SK-N-SH (cell line): ENCODE data around the gene GADD45B. TPM values are rescaled to one million over a fixed set of nuclear protein-coding genes. Genes with fewer than 3 reads are reported as not detected.

Experiments
- CTCF ChIA-PET: fragments of 300-600, 350-600 bp; formaldehyde crosslinking; extraction: SDS; loops from one replicate; lab custom pipeline; 2021; lab: Yijun Ruan, JAX
- POLR2A ChIA-PET: fragments of 350-600 bp; sonication (Branson Sonifier 250); formaldehyde crosslinking; extraction: SDS; loops from one replicate; lab custom pipeline; 2020; ENCODE audit warnings: antibody characterized with exemption, inconsistent platforms; lab: Yijun Ruan, JAX
- DNase-seq: peaks from one replicate; pipeline ENCODE4 v3.0.0; 2012
- H2AFZ ChIP-seq: fragments of 200-600 bp; sonication (generic); 2 replicates; pipeline ENCODE4 v1.8.1; 2016; ENCODE audit warnings: antibody characterized with exemption, mild to moderate bottlenecking, low read depth
- H3F3A ChIP-seq: fragments of 200-600 bp; sonication (generic); replicated peaks from 2 replicates; pipeline ENCODE3; 2016; ENCODE audit warnings: antibody characterized with exemption, mild to moderate bottlenecking; ENCODE audit not compliant: insufficient read depth
- H3K27ac ChIP-seq, 2 experiments: fragments of 200-500 bp in 1 of 2; fragments of 200-600 bp in 1 of 2; sonication (Bioruptor generic) in 1 of 2; sonication (generic), shearing (Covaris generic) in 1 of 2; 2 replicates each; pipeline versions ENCODE4 v1.5.1 to v1.6.1; 2014 to 2016; ENCODE audit warnings: low read depth in 2 of 2, inconsistent platforms in 1 of 2, low read length in 1 of 2, mild to moderate bottlenecking in 1 of 2, mixed read lengths in 1 of 2
- H3K27me3 ChIP-seq: fragments of 200-600 bp; sonication (generic), shearing (Covaris generic); 2 replicates; pipeline ENCODE4 v1.6.1; 2016; ENCODE audit warnings: mixed run types; ENCODE audit not compliant: insufficient read depth
- H3K36me3 ChIP-seq, 2 experiments: fragments of 200-500 bp in 1 of 2; fragments of 200-600 bp in 1 of 2; sonication (Bioruptor generic) in 1 of 2; sonication (generic) in 1 of 2; replicated peaks in 1 of 2; 2 replicates each; pipeline versions ENCODE3 to v1.5.1; 2014 to 2016; ENCODE audit warnings: low read length in 1 of 2, mild to moderate bottlenecking in 1 of 2; ENCODE audit not compliant: insufficient read depth in 2 of 2, control insufficient read depth in 1 of 2
- H3K4me1 ChIP-seq, 2 experiments: fragments of 200-500 bp in 1 of 2; fragments of 200-600 bp in 1 of 2; sonication (Bioruptor generic) in 1 of 2; sonication (generic), shearing (Covaris generic) in 1 of 2; 2 replicates each; pipeline versions ENCODE4 v1.5.1 to v1.6.1; 2014 to 2016; ENCODE audit warnings: low read depth in 1 of 2, low read length in 1 of 2, mixed run types in 1 of 2; ENCODE audit not compliant: insufficient read depth in 2 of 2, control insufficient read depth in 1 of 2
- H3K4me2 ChIP-seq: fragments of 200-600 bp; sonication (generic), shearing (Covaris generic); 2 replicates; pipeline ENCODE4 v1.6.1; 2017; ENCODE audit warnings: mixed run types
- H3K4me3 ChIP-seq, 2 experiments: fragments of 200-500 bp in 1 of 2; fragments of 200-600 bp in 1 of 2; sonication (Bioruptor generic) in 1 of 2; sonication (generic), shearing (Covaris generic) in 1 of 2; 2 replicates each; pipeline versions ENCODE4 v1.5.1 to v1.8.1; 2014 to 2016; ENCODE audit warnings: low read depth in 2 of 2, inconsistent platforms in 1 of 2, low read length in 1 of 2, mild to moderate bottlenecking in 1 of 2, mixed read lengths in 1 of 2, moderate library complexity in 1 of 2
- H3K79me2 ChIP-seq: fragments of 200-600 bp; sonication (generic); 2 replicates; pipeline ENCODE4 v1.8.1; 2017; ENCODE audit warnings: mild to moderate bottlenecking; ENCODE audit not compliant: insufficient read depth
- H3K9ac ChIP-seq: fragments of 200-600 bp; sonication (generic); 2 replicates; pipeline ENCODE4 v1.6.1; 2017; ENCODE audit warnings: mixed run types
- H3K9me2 ChIP-seq: fragments of 200-600 bp; sonication (generic); 2 replicates; pipeline ENCODE4 v1.6.1; 2017; ENCODE audit warnings: mixed run types
- H3K9me3 ChIP-seq: fragments of 200-600 bp; sonication (generic); 2 replicates; pipeline ENCODE4 v1.6.1; 2017; ENCODE audit warnings: mixed run types, mild to moderate bottlenecking, moderate library complexity
- H4K20me1 ChIP-seq: fragments of 200-600 bp; sonication (generic); 2 replicates; pipeline ENCODE4 v1.6.1; 2017; ENCODE audit warnings: mild to moderate bottlenecking, mixed run types; ENCODE audit not compliant: insufficient read depth
- CHD2 ChIP-seq: fragments of 150-350 bp; IDR thresholded peaks from 2 replicates; pipeline ENCODE4 v1.6.1; 2018; ENCODE audit warnings: low read length; ENCODE audit not compliant: partially characterized antibody
- EZH2phosphoT487 ChIP-seq: fragments of 200-600 bp; sonication (generic); IDR thresholded peaks from 2 replicates; pipeline ENCODE4 v1.6.1; 2017; ENCODE audit warnings: low read depth, mixed run types, mild to moderate bottlenecking, antibody characterized with exemption, moderate library complexity, borderline replicate concordance
- FOSL2 ChIP-seq: IDR thresholded peaks from 2 replicates; pipeline ENCODE4 v1.4.0; 2012; ENCODE audit warnings: low read depth, mild to moderate bottlenecking, moderate library complexity, borderline replicate concordance
- FOXM1 ChIP-seq: IDR thresholded peaks from 2 replicates; pipeline ENCODE4 v1.4.0; 2012; ENCODE audit warnings: low read depth, mild to moderate bottlenecking
- GATA2 ChIP-seq: sonication (generic); formaldehyde crosslinking; IDR thresholded peaks from 2 replicates; pipeline ENCODE4 v1.5.0; 2020; ENCODE audit warnings: mild to moderate bottlenecking, missing genetic modification reagents
- JUND ChIP-seq: IDR thresholded peaks from 2 replicates; pipeline ENCODE4 v1.4.0; 2012
- MEF2A ChIP-seq: IDR thresholded peaks from 2 replicates; pipeline ENCODE4 v1.4.0; 2012; ENCODE audit warnings: low read depth, borderline replicate concordance
- NFIC ChIP-seq: IDR thresholded peaks from 2 replicates; pipeline ENCODE4 v1.4.0; 2012; ENCODE audit warnings: borderline replicate concordance
- POLR2AphosphoS5 ChIP-seq: IDR thresholded peaks from 2 replicates; pipeline ENCODE4 v1.6.1; 2012; ENCODE audit warnings: low read depth, low read length
- RFX5 ChIP-seq: IDR thresholded peaks from 2 replicates; pipeline ENCODE4 v1.6.1; 2012; ENCODE audit warnings: mild to moderate bottlenecking, improper control_type of control experiment, low read length
- RXRA ChIP-seq: IDR thresholded peaks from 2 replicates; pipeline ENCODE4 v1.4.0; 2012; ENCODE audit warnings: low read depth, mild to moderate bottlenecking, borderline replicate concordance
- SIN3A ChIP-seq: IDR thresholded peaks from 2 replicates; pipeline ENCODE4 v1.6.1; 2012; ENCODE audit warnings: low read depth, mild to moderate bottlenecking, low read length, moderate library complexity, borderline replicate concordance
- TCF12 ChIP-seq: IDR thresholded peaks from 2 replicates; pipeline ENCODE4 v1.4.0; 2012
- WGBS: methylation state at CpG from one replicate; pipeline ENCODE4 v1.1.6; 2017; ENCODE audit warnings: low lambda C conversion rate; 5-methylcytosine and 5-hydroxymethylcytosine counted together
- polyA plus RNA-seq, 3 experiments: library from polyadenylated mRNA; depleted of rRNA; stranded (reverse); fragments of >200 nt; gene quantifications; 2 replicates each; pipeline ENCODE4 v1.2.3, GENCODE V29; 2012
- TF ChIP-seq, protein P1 (sequence below): fragments of 200-600 bp; sonication (generic); IDR thresholded peaks from 2 replicates; pipeline ENCODE4 v1.6.1; 2017; ENCODE audit warnings: antibody characterized with exemption, mild to moderate bottlenecking, moderate library complexity
- TF ChIP-seq, protein P2 (sequence below): IDR thresholded peaks from 2 replicates; pipeline ENCODE4 v1.6.1; 2012; ENCODE audit warnings: mild to moderate bottlenecking, low read depth, low read length, moderate library complexity
- TF ChIP-seq, protein P3 (sequence below): fragments of 150-350 bp; IDR thresholded peaks from 2 replicates; pipeline ENCODE4 v1.6.1; 2016; ENCODE audit warnings: mild to moderate bottlenecking, low read depth, low read length

The GADD45B gene
- polyA plus RNA-seq, 1 of the 3 experiments (the other 2 are of a cell fraction) = 67.6 TPM

DNA sequence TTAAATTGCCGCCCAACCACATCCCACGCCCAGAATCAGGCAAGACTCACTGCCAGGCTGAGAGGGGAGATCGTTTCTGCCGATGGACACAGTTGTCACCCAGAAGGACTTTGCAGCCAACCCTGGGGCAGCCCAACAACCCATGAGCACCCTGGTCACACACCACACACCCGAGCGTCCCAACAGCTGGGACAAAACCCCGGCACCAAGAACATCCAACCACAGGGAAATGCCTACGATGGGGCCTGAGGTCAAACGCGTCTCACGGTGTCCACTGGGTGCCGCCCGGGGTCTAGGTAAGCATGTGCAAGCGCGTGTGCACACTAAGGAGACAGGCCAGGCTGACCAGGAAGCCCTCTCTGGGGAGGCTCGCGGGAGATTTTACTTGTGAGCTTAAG is 32.1 kb upstream of the GADD45B start:
- 93% methylated on average over 16 of the region's 17 CpGs for WGBS
- DNase-seq = no peak
- CTCF ChIA-PET = no interaction called here

DNA sequence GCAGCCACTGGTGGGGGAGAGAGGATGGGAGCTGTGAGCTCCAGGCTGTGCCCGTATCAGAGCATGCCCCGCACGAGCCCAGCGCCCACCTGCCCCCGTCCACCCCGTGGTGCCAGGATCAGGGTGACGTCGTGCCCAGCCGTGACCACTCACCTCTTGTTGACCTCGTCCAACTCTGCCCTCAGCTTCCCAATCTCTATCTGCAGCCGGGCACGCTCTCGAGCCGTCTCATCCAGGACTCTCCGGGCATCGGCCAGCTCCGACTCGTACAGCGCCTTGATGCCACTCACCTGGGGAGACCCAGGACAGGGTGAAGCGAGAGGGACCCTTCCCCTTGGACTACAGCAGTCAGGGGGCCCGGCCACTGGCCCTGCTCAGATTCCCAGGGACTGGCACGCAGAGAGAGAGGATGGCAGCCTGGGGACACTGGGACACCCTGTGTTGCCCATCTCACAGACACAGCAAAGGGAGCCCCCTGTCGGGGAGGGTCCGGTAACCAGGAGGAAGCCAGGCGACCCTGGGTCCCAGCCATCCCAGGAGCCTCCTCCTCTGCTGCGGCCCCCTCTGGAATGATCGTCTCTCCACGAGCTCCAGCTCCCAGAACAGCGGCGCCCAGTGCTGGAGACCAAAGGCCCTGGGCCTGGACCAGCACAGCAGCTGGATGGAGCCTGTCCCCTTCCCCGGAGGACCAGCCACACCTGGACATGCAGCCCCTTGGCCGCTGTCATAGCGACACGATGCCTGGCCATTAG is 31.5 kb upstream of the GADD45B start:
- Histone ChIP-seq H2AFZ (no peak overlapping the region), H3K9ac (no peak overlapping the region), H4K20me1 (peaks cover 51% of the 10 kb centered on the region; the same call in 1 of the 2 replicates), H3K79me2 (peaks cover 93% of the 10 kb centered on the region), H3F3A (no peaks in the 10 kb centered on the region), H3K9me3 (no peaks in the 10 kb centered on the region), H3K36me3 (peaks cover 3 to 15% of the 10 kb centered on the region in 2 experiments), H3K9me2 (no peaks in the 10 kb centered on the region), H3K27me3 (no peaks in the 10 kb centered on the region), H3K27ac (no peak overlapping the region), H3K4me3 (no peak overlapping the region), H3K4me2 (no peak overlapping the region), H3K4me1 (no peaks in the 10 kb centered on the region)
- no peak for DNase-seq
- TF ChIP-seq EZH2phosphoT487 = no peak
- TF ChIP-seq, protein P1, sequence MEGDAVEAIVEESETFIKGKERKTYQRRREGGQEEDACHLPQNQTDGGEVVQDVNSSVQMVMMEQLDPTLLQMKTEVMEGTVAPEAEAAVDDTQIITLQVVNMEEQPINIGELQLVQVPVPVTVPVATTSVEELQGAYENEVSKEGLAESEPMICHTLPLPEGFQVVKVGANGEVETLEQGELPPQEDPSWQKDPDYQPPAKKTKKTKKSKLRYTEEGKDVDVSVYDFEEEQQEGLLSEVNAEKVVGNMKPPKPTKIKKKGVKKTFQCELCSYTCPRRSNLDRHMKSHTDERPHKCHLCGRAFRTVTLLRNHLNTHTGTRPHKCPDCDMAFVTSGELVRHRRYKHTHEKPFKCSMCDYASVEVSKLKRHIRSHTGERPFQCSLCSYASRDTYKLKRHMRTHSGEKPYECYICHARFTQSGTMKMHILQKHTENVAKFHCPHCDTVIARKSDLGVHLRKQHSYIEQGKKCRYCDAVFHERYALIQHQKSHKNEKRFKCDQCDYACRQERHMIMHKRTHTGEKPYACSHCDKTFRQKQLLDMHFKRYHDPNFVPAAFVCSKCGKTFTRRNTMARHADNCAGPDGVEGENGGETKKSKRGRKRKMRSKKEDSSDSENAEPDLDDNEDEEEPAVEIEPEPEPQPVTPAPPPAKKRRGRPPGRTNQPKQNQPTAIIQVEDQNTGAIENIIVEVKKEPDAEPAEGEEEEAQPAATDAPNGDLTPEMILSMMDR = no peak
- TF ChIP-seq NFIC = no peak
- TF ChIP-seq MEF2A = no peak
- TF ChIP-seq, protein P2, sequence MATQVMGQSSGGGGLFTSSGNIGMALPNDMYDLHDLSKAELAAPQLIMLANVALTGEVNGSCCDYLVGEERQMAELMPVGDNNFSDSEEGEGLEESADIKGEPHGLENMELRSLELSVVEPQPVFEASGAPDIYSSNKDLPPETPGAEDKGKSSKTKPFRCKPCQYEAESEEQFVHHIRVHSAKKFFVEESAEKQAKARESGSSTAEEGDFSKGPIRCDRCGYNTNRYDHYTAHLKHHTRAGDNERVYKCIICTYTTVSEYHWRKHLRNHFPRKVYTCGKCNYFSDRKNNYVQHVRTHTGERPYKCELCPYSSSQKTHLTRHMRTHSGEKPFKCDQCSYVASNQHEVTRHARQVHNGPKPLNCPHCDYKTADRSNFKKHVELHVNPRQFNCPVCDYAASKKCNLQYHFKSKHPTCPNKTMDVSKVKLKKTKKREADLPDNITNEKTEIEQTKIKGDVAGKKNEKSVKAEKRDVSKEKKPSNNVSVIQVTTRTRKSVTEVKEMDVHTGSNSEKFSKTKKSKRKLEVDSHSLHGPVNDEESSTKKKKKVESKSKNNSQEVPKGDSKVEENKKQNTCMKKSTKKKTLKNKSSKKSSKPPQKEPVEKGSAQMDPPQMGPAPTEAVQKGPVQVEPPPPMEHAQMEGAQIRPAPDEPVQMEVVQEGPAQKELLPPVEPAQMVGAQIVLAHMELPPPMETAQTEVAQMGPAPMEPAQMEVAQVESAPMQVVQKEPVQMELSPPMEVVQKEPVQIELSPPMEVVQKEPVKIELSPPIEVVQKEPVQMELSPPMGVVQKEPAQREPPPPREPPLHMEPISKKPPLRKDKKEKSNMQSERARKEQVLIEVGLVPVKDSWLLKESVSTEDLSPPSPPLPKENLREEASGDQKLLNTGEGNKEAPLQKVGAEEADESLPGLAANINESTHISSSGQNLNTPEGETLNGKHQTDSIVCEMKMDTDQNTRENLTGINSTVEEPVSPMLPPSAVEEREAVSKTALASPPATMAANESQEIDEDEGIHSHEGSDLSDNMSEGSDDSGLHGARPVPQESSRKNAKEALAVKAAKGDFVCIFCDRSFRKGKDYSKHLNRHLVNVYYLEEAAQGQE = no peak
- no peak for TF ChIP-seq FOXM1
- TF ChIP-seq FOSL2 = no peak
- TF ChIP-seq TCF12 = no peak
- TF ChIP-seq RFX5 = no peak
- TF ChIP-seq SIN3A = no peak
- TF ChIP-seq GATA2 = no peak
- TF ChIP-seq, protein P3, sequence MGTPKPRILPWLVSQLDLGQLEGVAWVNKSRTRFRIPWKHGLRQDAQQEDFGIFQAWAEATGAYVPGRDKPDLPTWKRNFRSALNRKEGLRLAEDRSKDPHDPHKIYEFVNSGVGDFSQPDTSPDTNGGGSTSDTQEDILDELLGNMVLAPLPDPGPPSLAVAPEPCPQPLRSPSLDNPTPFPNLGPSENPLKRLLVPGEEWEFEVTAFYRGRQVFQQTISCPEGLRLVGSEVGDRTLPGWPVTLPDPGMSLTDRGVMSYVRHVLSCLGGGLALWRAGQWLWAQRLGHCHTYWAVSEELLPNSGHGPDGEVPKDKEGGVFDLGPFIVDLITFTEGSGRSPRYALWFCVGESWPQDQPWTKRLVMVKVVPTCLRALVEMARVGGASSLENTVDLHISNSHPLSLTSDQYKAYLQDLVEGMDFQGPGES = no peak
- TF ChIP-seq CHD2 = no peak
- TF ChIP-seq JUND = no peak
- CTCF ChIA-PET = no interaction called here
- POLR2A ChIA-PET = no interaction called here
- WGBS = 96% methylated on average over 13 of the region's 34 CpGs

More for the DNA sequence above, 32.1 kb upstream of the GADD45B start:
- no peaks in the 10 kb centered on the region for H3K27me3 ChIP-seq
- POLR2A ChIA-PET = no interaction called here
- no peaks in the 10 kb centered on the region for H3K9me3 ChIP-seq
- peaks cover 93% of the 10 kb centered on the region for H3K79me2 ChIP-seq
- H3K4me2 ChIP-seq = no peak overlapping the region
- no peaks in the 10 kb centered on the region for H3K9me2 ChIP-seq
- H2AFZ ChIP-seq = no peak overlapping the region
- no peaks in the 10 kb centered on the region for H3F3A ChIP-seq
- H3K4me1 ChIP-seq = no peaks in the 10 kb centered on the region
- no peak overlapping the region for H3K27ac ChIP-seq
- H3K36me3 ChIP-seq = peaks cover 3 to 15% of the 10 kb centered on the region in 2 experiments
- no peak overlapping the region for H3K9ac ChIP-seq
- TF ChIP-seq POLR2AphosphoS5 (no peak), RXRA (no peak), FOXM1 (no peak)
- H4K20me1 ChIP-seq = peaks cover 49% of the 10 kb centered on the region; the same call in 1 of the 2 replicates
- H3K4me3 ChIP-seq = no peak overlapping the region
